ENCODE measurements around the gene CSRNP2.
A peak's percentile ranks its signal among the peaks of the same experiment; 100 is the strongest.

CSRNP2 gene

GRCh38 chr12:51051787-51052186 is 31.6 kb downstream of the CSRNP2 start:
- H3K4me2 ChIP-seq (ENCODE audit: low read length), result no peak overlapping the region
- H3K4me1 ChIP-seq (ENCODE audit: control insufficient read depth, insufficient read depth, low read length), result peaks cover 12% of the 10 kb centered on the region
- H3K9ac ChIP-seq (ENCODE audit: low read depth, low read length), result no peak overlapping the region
- no peaks in the 10 kb centered on the region for H3K9me3 ChIP-seq (replicated peaks; ENCODE audit: low read length)
- H3K36me3 ChIP-seq (ENCODE audit: insufficient read depth, low read length), result peaks cover 20% of the 10 kb centered on the region
- H3K4me3 ChIP-seq (ENCODE audit: low read length), result no peak overlapping the region
- H3K27me3 ChIP-seq (ENCODE audit: control insufficient read depth, insufficient read depth, low read length), result no peaks in the 10 kb centered on the region

GRCh38 chr12:51049525-51049924 is 33.9 kb downstream of the CSRNP2 start:
- H3K4me2 ChIP-seq (ENCODE audit: low read length), result peak overlapping the region; percentile 90
- H3K4me3 ChIP-seq (ENCODE audit: low read length), result peak overlapping the region; percentile 86
- no peaks in the 10 kb centered on the region for H3K27me3 ChIP-seq (ENCODE audit: control insufficient read depth, insufficient read depth, low read length)
- H3K4me1 ChIP-seq (ENCODE audit: control insufficient read depth, insufficient read depth, low read length), result peaks cover 12% of the 10 kb centered on the region
- H3K36me3 ChIP-seq (ENCODE audit: insufficient read depth, low read length), result peaks cover 13% of the 10 kb centered on the region
- peak overlapping the region; percentile 87 for H3K9ac ChIP-seq (ENCODE audit: low read depth, low read length)
- H3K9me3 ChIP-seq (replicated peaks; ENCODE audit: low read length), result no peaks in the 10 kb centered on the region

GRCh38 chr12:51048661-51049251 is 34.6 kb downstream of the CSRNP2 start:
- Histone ChIP-seq H3K4me3 (ENCODE audit: low read length) (peak overlapping the region; percentile 86), H3K4me2 (ENCODE audit: low read length) (peak overlapping the region; percentile 90), H3K9me3 (replicated peaks; ENCODE audit: low read length) (no peaks in the 10 kb centered on the region), H3K9ac (ENCODE audit: low read depth, low read length) (peak overlapping the region; percentile 87), H3K27me3 (ENCODE audit: control insufficient read depth, insufficient read depth, low read length) (no peaks in the 10 kb centered on the region), H3K36me3 (ENCODE audit: insufficient read depth, low read length) (peaks cover 6% of the 10 kb centered on the region), H3K4me1 (ENCODE audit: control insufficient read depth, insufficient read depth, low read length) (peaks cover 12% of the 10 kb centered on the region)

- Histone ChIP-seq H3K4me2 (ENCODE audit: low read length) (peak within 1 kb of the TSS; percentile 90), H3K36me3 (ENCODE audit: insufficient read depth, low read length) (peaks cover 3% of the 10 kb centered on the region), H3K9me3 (replicated peaks; ENCODE audit: low read length) (no peaks in the 10 kb centered on the region), H3K4me1 (ENCODE audit: control insufficient read depth, insufficient read depth, low read length) (peaks cover 12% of the 10 kb centered on the region), H3K27me3 (ENCODE audit: control insufficient read depth, insufficient read depth, low read length) (no peaks in the 10 kb centered on the region), H3K4me3 (ENCODE audit: low read length) (peak within 1 kb of the TSS; percentile 86), H3K9ac (ENCODE audit: low read depth, low read length) (peak within 1 kb of the TSS; percentile 87)
Observed at GRCh38 chr12:51047655-51048540, 35.5 kb downstream of the CSRNP2 start, which contains the start of gene LETMD1. LETMD1 (plus strand) TSS chr12:51048327; CDS start chr12:51048357, 30 bp downstream.

- H3K9ac ChIP-seq (ENCODE audit: low read depth, low read length), result no peak overlapping the region
- H3K36me3 ChIP-seq (ENCODE audit: insufficient read depth, low read length), result no peaks in the 10 kb centered on the region
- peaks cover 7% of the 10 kb centered on the region for H3K4me1 ChIP-seq (ENCODE audit: control insufficient read depth, insufficient read depth, low read length)
- H3K9me3 ChIP-seq (replicated peaks; ENCODE audit: low read length), result no peaks in the 10 kb centered on the region
- no peak overlapping the region for H3K4me3 ChIP-seq (ENCODE audit: low read length)
- H3K4me2 ChIP-seq (ENCODE audit: low read length), result no peak overlapping the region
- H3K27me3 ChIP-seq (ENCODE audit: control insufficient read depth, insufficient read depth, low read length), result no peaks in the 10 kb centered on the region
Observed at GRCh38 chr12:51036279-51036678, 47.1 kb downstream of the CSRNP2 start.

GRCh38 chr12:51033457-51034089 is 49.8 kb downstream of the CSRNP2 start:
- no peaks in the 10 kb centered on the region for H3K36me3 ChIP-seq (ENCODE audit: insufficient read depth, low read length)
- no peak overlapping the region for H3K4me3 ChIP-seq (ENCODE audit: low read length)
- H3K4me2 ChIP-seq (ENCODE audit: low read length), result no peak overlapping the region
- H3K27me3 ChIP-seq (ENCODE audit: control insufficient read depth, insufficient read depth, low read length), result peaks cover 8% of the 10 kb centered on the region
- no peak overlapping the region for H3K9ac ChIP-seq (ENCODE audit: low read depth, low read length)
- H3K4me1 ChIP-seq (ENCODE audit: control insufficient read depth, insufficient read depth, low read length), result peaks cover 7% of the 10 kb centered on the region
- H3K9me3 ChIP-seq (replicated peaks; ENCODE audit: low read length), result no peaks in the 10 kb centered on the region

- Histone ChIP-seq H3K4me3 (ENCODE audit: low read length) (no peak overlapping the region), H3K9ac (ENCODE audit: low read depth, low read length) (no peak overlapping the region), H3K36me3 (ENCODE audit: insufficient read depth, low read length) (no peaks in the 10 kb centered on the region), H3K9me3 (replicated peaks; ENCODE audit: low read length) (no peaks in the 10 kb centered on the region), H3K4me2 (ENCODE audit: low read length) (no peak overlapping the region), H3K27me3 (ENCODE audit: control insufficient read depth, insufficient read depth, low read length) (peaks cover 8% of the 10 kb centered on the region), H3K4me1 (ENCODE audit: control insufficient read depth, insufficient read depth, low read length) (peaks cover 6% of the 10 kb centered on the region)
Observed at GRCh38 chr12:51033048-51033447, 50.3 kb downstream of the CSRNP2 start.

GRCh38 chr12:51028813-51029150 is 54.6 kb downstream of the CSRNP2 start:
- Histone ChIP-seq H3K4me3 (ENCODE audit: low read length) (no peak overlapping the region), H3K9ac (ENCODE audit: low read depth, low read length) (no peak overlapping the region), H3K9me3 (replicated peaks; ENCODE audit: low read length) (no peaks in the 10 kb centered on the region), H3K36me3 (ENCODE audit: insufficient read depth, low read length) (no peaks in the 10 kb centered on the region), H3K4me2 (ENCODE audit: low read length) (no peak overlapping the region), H3K27me3 (ENCODE audit: control insufficient read depth, insufficient read depth, low read length) (peaks cover 8% of the 10 kb centered on the region), H3K4me1 (ENCODE audit: control insufficient read depth, insufficient read depth, low read length) (peaks cover 20% of the 10 kb centered on the region)

GRCh38 chr12:51028126-51028812 is 55.1 kb downstream of the CSRNP2 start:
- H3K4me1 ChIP-seq (ENCODE audit: control insufficient read depth, insufficient read depth, low read length), result peaks cover 24% of the 10 kb centered on the region
- no peak overlapping the region for H3K4me3 ChIP-seq (ENCODE audit: low read length)

GRCh38 chr12:51027342-51027835 is 56.0 kb downstream of the CSRNP2 start:
- Histone ChIP-seq H3K9me3 (replicated peaks; ENCODE audit: low read length) (no peaks in the 10 kb centered on the region), H3K4me3 (ENCODE audit: low read length) (no peak overlapping the region), H3K36me3 (ENCODE audit: insufficient read depth, low read length) (no peaks in the 10 kb centered on the region), H3K9ac (ENCODE audit: low read depth, low read length) (no peak overlapping the region), H3K27me3 (ENCODE audit: control insufficient read depth, insufficient read depth, low read length) (peaks cover 8% of the 10 kb centered on the region), H3K4me1 (ENCODE audit: control insufficient read depth, insufficient read depth, low read length) (peaks cover 24% of the 10 kb centered on the region), H3K4me2 (ENCODE audit: low read length) (no peak overlapping the region)

More at GRCh38 chr12:51028126-51028812, 55.1 kb downstream of the CSRNP2 start:
- H3K4me2 ChIP-seq (ENCODE audit: low read length), result no peak overlapping the region
- peaks cover 8% of the 10 kb centered on the region for H3K27me3 ChIP-seq (ENCODE audit: control insufficient read depth, insufficient read depth, low read length)
- no peaks in the 10 kb centered on the region for H3K36me3 ChIP-seq (ENCODE audit: insufficient read depth, low read length)
- no peak overlapping the region for H3K9ac ChIP-seq (ENCODE audit: low read depth, low read length)
- H3K9me3 ChIP-seq (replicated peaks; ENCODE audit: low read length), result no peaks in the 10 kb centered on the region

Measured in skeletal muscle satellite cell (primary cell).